HepG2 (cell line): ENCODE data around the gene PPP1R12B. TPM values are rescaled to one million over a fixed set of nuclear protein-coding genes. Genes with fewer than 3 reads are reported as not detected.

Source experiments
- ATAC-seq: fragments of 200-7000 bp; cut with Tn5 transposase; 3 replicates; pipeline ENCODE4 v1.9.1; 2020; ENCODE audit warnings: mild to moderate bottlenecking, moderate library complexity
- Bru-seq: library from RNA; stranded (reverse); fragments of 400-500 nt; gene quantifications from one replicate; lab custom pipeline; 2021; lab: Mats Ljungman, UMichigan
- BruChase-seq, 2 experiments: library from RNA; stranded (reverse); fragments of 400-500 nt; gene quantifications; one replicate each; lab custom pipeline; 2021; lab: Mats Ljungman, UMichigan
- BruUV-seq: library from RNA; stranded (reverse); fragments of 400-500 nt; replicated peaks from 2 replicates; lab custom pipeline; 2021; lab: Mats Ljungman, UMichigan
- CTCF ChIA-PET: fragments of 300-600 bp; formaldehyde crosslinking; extraction: SDS; loops from one replicate; lab custom pipeline; 2021; ENCODE audit warnings: low total read pairs, inconsistent platforms, low intra/inter-chr PET ratio; lab: Yijun Ruan, JAX
- POLR2A ChIA-PET: fragments of 350-600 bp; sonication (Branson Sonifier 250); formaldehyde crosslinking; loops from one replicate; lab custom pipeline; 2020; ENCODE audit warnings: antibody characterized with exemption, inconsistent platforms; lab: Yijun Ruan, JAX
- DNase-seq: peaks from one replicate; pipeline ENCODE4 v3.0.0-alpha.2; 2015; ENCODE audit warnings: low spot score
- FAIRE-seq: peaks from 3 replicates; lab custom pipeline; 2011; peaks lifted over from hg19 to GRCh38; lab: Jason Lieb, UNC
- H2AFZ ChIP-seq: one replicate; pipeline ENCODE4 v1.6.1; 2011; ENCODE audit warnings: low read length, inconsistent platforms
- H3K27ac ChIP-seq: fragments of 300-600 bp; 3 replicates; pipeline ENCODE4 v1.8.0; 2011; ENCODE audit warnings: mixed run types, mild to moderate bottlenecking, mixed read lengths, low read length, inconsistent platforms; ENCODE audit not compliant: insufficient read depth; ENCODE audit errors: extremely low read length
- H3K27me3 ChIP-seq, 2 experiments: fragments of 200-600 bp in 1 of 2; 2 replicates in 1 of 2; 3 replicates in 1 of 2; pipeline versions ENCODE4 v1.6.0 to v1.8.0; 2011; ENCODE audit warnings: low read length in 2 of 2, mild to moderate bottlenecking in 2 of 2, moderate library complexity in 2 of 2, inconsistent platforms in 1 of 2; ENCODE audit not compliant: insufficient read depth in 2 of 2, control insufficient read depth in 1 of 2
- H3K36me3 ChIP-seq, 2 experiments: fragments of 200-600 bp in 1 of 2; replicated peaks in 1 of 2; 2 replicates in 1 of 2; 3 replicates in 1 of 2; pipeline versions ENCODE4 v1.5.1 to v1.8.0; 2011; ENCODE audit warnings: low read length in 2 of 2, inconsistent platforms in 1 of 2; ENCODE audit not compliant: insufficient read depth in 2 of 2, control insufficient read depth in 1 of 2
- H3K4me1 ChIP-seq: 2 replicates; pipeline ENCODE4 v1.5.1; 2012; ENCODE audit warnings: low read length, inconsistent platforms; ENCODE audit not compliant: insufficient read depth
- H3K4me2 ChIP-seq: 2 replicates; pipeline ENCODE4 v1.6.0; 2011; ENCODE audit warnings: low read depth, low read length, inconsistent platforms
- H3K4me3 ChIP-seq, 3 experiments: fragments of 200-600 bp in 1 of 3; sonication (generic), shearing (Covaris generic) in 1 of 3; replicated peaks in 1 of 3; 2 replicates each; pipeline ENCODE4 v1.5.1; 2011 to 2016; ENCODE audit warnings: low read length in 3 of 3, inconsistent platforms in 2 of 3, low read depth in 2 of 3, mild to moderate bottlenecking in 2 of 3, control low read depth in 1 of 3, mixed read lengths in 1 of 3; ENCODE audit not compliant: insufficient read depth in 1 of 3
- H3K79me2 ChIP-seq: one replicate; pipeline ENCODE4 v1.6.1; 2011; ENCODE audit warnings: low read length, inconsistent platforms; ENCODE audit not compliant: insufficient read depth
- H3K9ac ChIP-seq: 2 replicates; pipeline ENCODE4 v1.6.0; 2011; ENCODE audit warnings: mild to moderate bottlenecking, low read depth, low read length, inconsistent platforms; ENCODE audit not compliant: insufficient read depth
- H3K9me3 ChIP-seq: 2 replicates; pipeline ENCODE4 v1.5.1; 2012; ENCODE audit warnings: mild to moderate bottlenecking, low read length
- H4K20me1 ChIP-seq: 2 replicates; pipeline ENCODE4 v1.6.0; 2011; ENCODE audit warnings: inconsistent platforms, mild to moderate bottlenecking, low read length, moderate library complexity; ENCODE audit not compliant: insufficient read depth
- EEA1 ChIP-seq: sonication (generic); formaldehyde crosslinking; IDR thresholded peaks from 2 replicates; pipeline ENCODE4 v1.5.1; 2020; ENCODE audit warnings: mild to moderate bottlenecking, missing genetic modification reagents, borderline replicate concordance
- ELF3 ChIP-seq: IDR thresholded peaks from 2 replicates; pipeline ENCODE4 v1.6.1; 2016; ENCODE audit warnings: missing genetic modification reagents, missing compliant biosample characterization
- GMEB1 ChIP-seq: sonication (generic); formaldehyde crosslinking; IDR thresholded peaks from 2 replicates; pipeline ENCODE4 v1.5.1; 2020; ENCODE audit warnings: missing genetic modification reagents, mild to moderate bottlenecking, borderline replicate concordance
- HNRNPLL ChIP-seq: fragments of 200-400 bp; formaldehyde crosslinking; IDR thresholded peaks from 2 replicates; pipeline ENCODE4 v1.6.1; 2017; ENCODE audit warnings: mild to moderate bottlenecking, low read depth, low read length; ENCODE audit not compliant: poor library complexity, severe bottlenecking
- HOXA3 ChIP-seq: sonication (generic); formaldehyde crosslinking; IDR thresholded peaks from 2 replicates; pipeline ENCODE4 v1.5.0; 2020; ENCODE audit warnings: missing genetic modification reagents
- LBX2 ChIP-seq: sonication (generic); formaldehyde crosslinking; IDR thresholded peaks from 2 replicates; pipeline ENCODE4 v1.5.0; 2020; ENCODE audit warnings: missing genetic modification reagents, mild to moderate bottlenecking, borderline replicate concordance
- NKX3-1 ChIP-seq: sonication (generic); formaldehyde crosslinking; IDR thresholded peaks from 2 replicates; pipeline ENCODE4 v1.5.0; 2020; ENCODE audit warnings: missing genetic modification reagents
- POLR2AphosphoS5 ChIP-seq: IDR thresholded peaks from 2 replicates; pipeline ENCODE4 v1.6.1; 2012; ENCODE audit warnings: low read depth, low read length
- REPIN1 ChIP-seq: sonication (generic); formaldehyde crosslinking; IDR thresholded peaks from 2 replicates; pipeline ENCODE4 v1.8.0; 2022; ENCODE audit warnings: missing genetic modification reagents, low read depth, mild to moderate bottlenecking, borderline replicate concordance
- ZBTB8A ChIP-seq: sonication (generic); formaldehyde crosslinking; IDR thresholded peaks from 2 replicates; pipeline ENCODE4 v1.4.0; 2020; ENCODE audit warnings: mild to moderate bottlenecking, low read depth, missing genetic modification reagents, borderline replicate concordance
- ZNF30 ChIP-seq: sonication (generic); formaldehyde crosslinking; IDR thresholded peaks from 2 replicates; pipeline ENCODE4 v1.5.0; 2020; ENCODE audit warnings: mild to moderate bottlenecking, missing genetic modification reagents
- ZNF598 ChIP-seq: sonication (generic); formaldehyde crosslinking; IDR thresholded peaks from 2 replicates; pipeline ENCODE4 v1.5.1; 2020; ENCODE audit warnings: mild to moderate bottlenecking, missing genetic modification reagents, borderline replicate concordance
- ZNF607 ChIP-seq: sonication (generic); formaldehyde crosslinking; IDR thresholded peaks from 2 replicates; pipeline ENCODE4 v1.5.1; 2020; ENCODE audit warnings: missing genetic modification reagents, mild to moderate bottlenecking, borderline replicate concordance
- WGBS: methylation state at CpG from one replicate; pipeline ENCODE4 v1.1.6; 2017; ENCODE audit warnings: low lambda C conversion rate; 5-methylcytosine and 5-hydroxymethylcytosine counted together
- in situ Hi-C: cut with HindIII; loops from 2 replicates; pipeline ENCODE4 v1.10.0; 2017; ENCODE audit warnings: low pct_unique_long_range_greater_than_20kb; ENCODE audit not compliant: extremely low pct_ligation_motif_present
- intact Hi-C: fragments of 100-400 bp; cut with micrococcal nuclease; formaldehyde crosslinking; loops from one replicate; pipeline ENCODE4 v1.10.0; 2022; ENCODE audit not compliant: unreplicated experiment
- long read RNA-seq, 2 experiments: library from RNA in 1 of 2; library from polyadenylated mRNA in 1 of 2; stranded (forward) in 1 of 2; unstranded in 1 of 2; transcript quantifications; one replicate each; pipeline ENCODE4 v2.0.0, GENCODE V29; 2019 to 2022
- polyA minus RNA-seq, 3 experiments: library from RNA; depleted of rRNA, polyadenylated mRNA; stranded (reverse); fragments of >200 nt; gene quantifications; 2 replicates each; pipeline ENCODE4 v1.2.3, GENCODE V29; 2011; ENCODE audit warnings: low replicate concordance in 1 of 3
- polyA plus RNA-seq, 8 experiments: library from polyadenylated mRNA; depleted of rRNA in 3 of 8; stranded (reverse) in 7 of 8; unstranded in 1 of 8; fragments of >200 nt; fragmentation: Illumina TruSeq in 4 of 8; extraction: Trizol in 4 of 8; gene quantifications; 2 replicates each; pipeline versions ENCODE4 v1.2.1 to v1.2.3, GENCODE V29; 2011 to 2016; ENCODE audit warnings: low read depth in 4 of 8, missing spikeins in 1 of 8, mixed read lengths in 1 of 8; ENCODE audit not compliant: insufficient read depth in 1 of 8
- total RNA-seq, 5 experiments: library from RNA; depleted of rRNA; stranded (reverse); fragments of >200 nt; fragmentation: Illumina TruSeq; extraction: Trizol; gene quantifications; 2 replicates each; pipeline ENCODE4 v1.2.3, GENCODE V29; 2016; ENCODE audit warnings: low read depth in 1 of 5

The PPP1R12B gene
- total RNA-seq (2016; rRNA removed; fragmentation: Illumina TruSeq; extraction: Trizol) = 5.0 and 12.0 TPM in 2 replicates
- total RNA-seq (2016; cell fraction: cytosol; rRNA removed; fragmentation: Illumina TruSeq; extraction: Trizol; ENCODE audit: low read depth) = 7.8 and 10.3 TPM in 2 replicates
- total RNA-seq (2016; cell fraction: insoluble cytoplasmic fraction; rRNA removed; fragmentation: Illumina TruSeq; extraction: Trizol) = 3.1 and 9.8 TPM in 2 replicates
- total RNA-seq (2016; cell fraction: membrane; rRNA removed; fragmentation: Illumina TruSeq; extraction: Trizol) = 7.6 and 7.9 TPM in 2 replicates
- total RNA-seq (2016; cell fraction: nucleus; rRNA removed; fragmentation: Illumina TruSeq; extraction: Trizol) = 28.2 and 41.8 TPM in 2 replicates
- polyA plus RNA-seq (2011; rRNA removed) = 12.0 and 13.6 TPM in 2 replicates
- 4.7 and 6.2 TPM in 2 replicates for polyA plus RNA-seq (2011; cell fraction: cytosol; rRNA removed)
- polyA plus RNA-seq (2011; cell fraction: nucleus; rRNA removed) = 46.0 and 60.3 TPM in 2 replicates
- 2.4 and 3.9 TPM in 2 replicates for polyA plus RNA-seq (2012)
- 0.12 and 0.15 TPM in 2 replicates for polyA plus RNA-seq (2016; cell fraction: cytosol; fragmentation: Illumina TruSeq; extraction: Trizol; ENCODE audit: low read depth)
- 1.2 and 2.0 TPM in 2 replicates for polyA plus RNA-seq (2016; cell fraction: insoluble cytoplasmic fraction; fragmentation: Illumina TruSeq; extraction: Trizol; ENCODE audit: low read depth)
- polyA plus RNA-seq (2016; cell fraction: membrane; fragmentation: Illumina TruSeq; extraction: Trizol; ENCODE audit: low read depth) = 0.31 and 0.49 TPM in 2 replicates
- polyA plus RNA-seq (2016; cell fraction: nucleus; fragmentation: Illumina TruSeq; extraction: Trizol; ENCODE audit: insufficient read depth, low read depth) = 9.7 and 12.2 TPM in 2 replicates
- polyA minus RNA-seq (2011; rRNA and poly(A)+ RNA removed; ENCODE audit: low replicate concordance) = 84.7 and 179 TPM in 2 replicates
- polyA minus RNA-seq (2011; cell fraction: cytosol; rRNA and poly(A)+ RNA removed) = 4.5 and 9.7 TPM in 2 replicates
- polyA minus RNA-seq (2011; cell fraction: nucleus; rRNA and poly(A)+ RNA removed) = 97.5 and 109 TPM in 2 replicates
- percentile 70 among the genes with signal in this experiment for Bru-seq, nascent RNA
- percentile 66 among the genes with signal in this experiment for BruChase-seq, experiment 1, labeled RNA remaining after a 6-hour chase
- BruChase-seq, experiment 2, labeled RNA remaining after a 2-hour chase = percentile 70 among the genes with signal in this experiment
- long read RNA-seq, experiment 1, partial matches to known transcripts = 0 of 1 reads
- long read RNA-seq, experiment 1, other reads (novel, unspliced or antisense) = 0 of 1 reads
- long read RNA-seq, experiment 2, partial matches to known transcripts = 0 of 1 reads
- long read RNA-seq, experiment 2, other reads (novel, unspliced or antisense) = 0 of 1 reads

- H3K79me2 ChIP-seq = peaks cover 44% of the 10 kb centered on the region
- CTCF ChIA-PET = no interaction called here
- WGBS = 3% methylated on average over 10 of the region's 60 CpGs
- H3K36me3 ChIP-seq = no peaks in the 10 kb centered on the region
- H2AFZ ChIP-seq = no peak within 1 kb of the TSS
- H3K4me1 ChIP-seq = peaks cover 54% of the 10 kb centered on the region
- no peaks in the 10 kb centered on the region; a peak in 1 of 5 replicates for H3K27me3 ChIP-seq
- peak within 1 kb of the TSS; percentile 77 for H3K4me2 ChIP-seq
- peak within 1 kb of the TSS; percentile 71 to 88 (median 84) for H3K4me3 ChIP-seq
- H3K27ac ChIP-seq = peak within 1 kb of the TSS; percentile 87
- peak within 1 kb of the TSS; percentile 96 for H3K9ac ChIP-seq
- DNase-seq (peak; percentile 98), ATAC-seq (peak; percentile 98), FAIRE-seq (no peak)
- intact Hi-C loops (loop anchor here (10.0 kb wide), 3 partner anchors 86 to 656 kb away; partner anchors contain the start of genes SYT2 and TMEM183A), in situ Hi-C loops (no loop called here)
- TSS peak; percentile 70 for BruUV-seq
- no peaks in the 10 kb centered on the region for H3K9me3 ChIP-seq
- POLR2A ChIA-PET = no interaction called here
- no peaks in the 10 kb centered on the region for H4K20me1 ChIP-seq
- TF ChIP-seq GMEB1 (CRISPR knock-in tag) (peak; percentile 99), NKX3-1 (CRISPR knock-in tag) (peak; percentile 72), ELF3 (no peak), POLR2AphosphoS5 (peak; percentile 62; the same call in 1 of the 2 replicates), LBX2 (CRISPR knock-in tag) (no peak), ZBTB8A (CRISPR knock-in tag) (peak; percentile 52; the same call in 1 of the 2 replicates), EEA1 (CRISPR knock-in tag) (no peak), ZNF598 (CRISPR knock-in tag) (peak; percentile 89), REPIN1 (CRISPR knock-in tag) (0 out of 2 replicates have a peak, but pooled peaks have one; percentile 23), ZNF30 (CRISPR knock-in tag) (no peak), HOXA3 (CRISPR knock-in tag) (peak; percentile 97), ZNF607 (CRISPR knock-in tag) (0 out of 2 replicates have a peak, but pooled peaks have one; percentile 52), HNRNPLL (peak; percentile 78)
Observed at GRCh38 chr1:202348509-202349205, at the start of gene PPP1R12B. Gene PPP1R12B (plus strand): TSS chr1:202348699. CDS start chr1:202348852, 153 bp downstream.
